AG09309 (cell line): ENCODE measurements around the gene RAB34.

Experiments used
- DNase-seq: peaks from one replicate; pipeline ENCODE4 v3.0.0-alpha.2; 2010; ENCODE audit warnings: low read depth
- H3K4me3 ChIP-seq: 2 replicates; pipeline ENCODE4 v1.5.1; 2011; ENCODE audit warnings: mild to moderate bottlenecking, low read depth, low read length, moderate library complexity; ENCODE audit not compliant: control insufficient read depth
- TF ChIP-seq, protein P1 (sequence below): IDR thresholded peaks from 2 replicates; pipeline ENCODE4 v1.5.1; 2011; ENCODE audit warnings: mild to moderate bottlenecking, low read depth, low read length, inconsistent platforms; ENCODE audit not compliant: insufficient read depth, control insufficient read depth; ENCODE audit errors: missing control alignments

RAB34 gene

DNA sequence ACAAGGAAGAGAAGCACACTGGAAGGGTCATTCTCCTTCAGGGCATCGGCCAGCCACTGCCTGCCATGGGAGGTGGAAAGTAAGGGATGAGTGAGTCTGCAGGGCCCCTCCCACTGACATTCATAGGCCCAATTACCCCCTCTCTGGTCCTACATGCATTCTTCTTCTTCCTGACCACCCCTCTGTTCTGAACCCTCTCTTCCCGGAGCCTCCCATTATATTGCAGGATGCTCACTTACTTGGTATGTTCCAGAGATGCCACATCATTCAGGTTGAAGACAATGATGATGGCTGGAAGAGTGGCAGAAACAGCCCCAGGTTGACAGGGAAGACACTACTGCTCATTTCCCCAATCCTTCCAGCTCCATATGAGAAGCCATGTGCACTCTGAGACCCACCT is 2.5 kb downstream of the RAB34 start:
- DNase-seq = no peak
- TF ChIP-seq, protein P1, sequence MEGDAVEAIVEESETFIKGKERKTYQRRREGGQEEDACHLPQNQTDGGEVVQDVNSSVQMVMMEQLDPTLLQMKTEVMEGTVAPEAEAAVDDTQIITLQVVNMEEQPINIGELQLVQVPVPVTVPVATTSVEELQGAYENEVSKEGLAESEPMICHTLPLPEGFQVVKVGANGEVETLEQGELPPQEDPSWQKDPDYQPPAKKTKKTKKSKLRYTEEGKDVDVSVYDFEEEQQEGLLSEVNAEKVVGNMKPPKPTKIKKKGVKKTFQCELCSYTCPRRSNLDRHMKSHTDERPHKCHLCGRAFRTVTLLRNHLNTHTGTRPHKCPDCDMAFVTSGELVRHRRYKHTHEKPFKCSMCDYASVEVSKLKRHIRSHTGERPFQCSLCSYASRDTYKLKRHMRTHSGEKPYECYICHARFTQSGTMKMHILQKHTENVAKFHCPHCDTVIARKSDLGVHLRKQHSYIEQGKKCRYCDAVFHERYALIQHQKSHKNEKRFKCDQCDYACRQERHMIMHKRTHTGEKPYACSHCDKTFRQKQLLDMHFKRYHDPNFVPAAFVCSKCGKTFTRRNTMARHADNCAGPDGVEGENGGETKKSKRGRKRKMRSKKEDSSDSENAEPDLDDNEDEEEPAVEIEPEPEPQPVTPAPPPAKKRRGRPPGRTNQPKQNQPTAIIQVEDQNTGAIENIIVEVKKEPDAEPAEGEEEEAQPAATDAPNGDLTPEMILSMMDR = no peak
- H3K4me3 ChIP-seq = no peak overlapping the region

DNA sequence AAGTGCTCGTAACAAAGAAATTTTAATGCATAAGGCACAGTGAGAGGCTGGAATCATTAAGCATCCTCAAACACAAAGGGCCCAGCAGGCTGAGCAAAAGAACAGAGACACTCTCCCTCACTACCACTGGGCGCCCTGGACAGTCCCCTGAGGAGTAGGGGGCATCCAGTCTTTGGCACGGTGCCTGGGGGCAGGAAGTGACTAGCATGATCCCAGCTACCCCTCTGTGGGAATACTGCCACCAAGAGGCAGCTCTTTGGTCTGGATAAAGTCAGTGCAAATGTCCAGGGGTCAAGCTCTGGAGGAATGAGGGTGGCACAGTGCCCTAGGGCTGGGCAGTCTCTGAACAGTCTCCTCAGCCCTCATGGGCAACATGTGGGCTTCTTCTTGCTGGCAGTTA is 3.4 kb downstream of the RAB34 start:
- H3K4me3 ChIP-seq = no peak overlapping the region
- TF ChIP-seq, protein P1 = no peak
- DNase-seq = no peak

GRCh38 chr17:28712705-28713415 is 4.8 kb downstream of the RAB34 start:
- no peak for DNase-seq
- H3K4me3 ChIP-seq = no peak overlapping the region

DNA sequence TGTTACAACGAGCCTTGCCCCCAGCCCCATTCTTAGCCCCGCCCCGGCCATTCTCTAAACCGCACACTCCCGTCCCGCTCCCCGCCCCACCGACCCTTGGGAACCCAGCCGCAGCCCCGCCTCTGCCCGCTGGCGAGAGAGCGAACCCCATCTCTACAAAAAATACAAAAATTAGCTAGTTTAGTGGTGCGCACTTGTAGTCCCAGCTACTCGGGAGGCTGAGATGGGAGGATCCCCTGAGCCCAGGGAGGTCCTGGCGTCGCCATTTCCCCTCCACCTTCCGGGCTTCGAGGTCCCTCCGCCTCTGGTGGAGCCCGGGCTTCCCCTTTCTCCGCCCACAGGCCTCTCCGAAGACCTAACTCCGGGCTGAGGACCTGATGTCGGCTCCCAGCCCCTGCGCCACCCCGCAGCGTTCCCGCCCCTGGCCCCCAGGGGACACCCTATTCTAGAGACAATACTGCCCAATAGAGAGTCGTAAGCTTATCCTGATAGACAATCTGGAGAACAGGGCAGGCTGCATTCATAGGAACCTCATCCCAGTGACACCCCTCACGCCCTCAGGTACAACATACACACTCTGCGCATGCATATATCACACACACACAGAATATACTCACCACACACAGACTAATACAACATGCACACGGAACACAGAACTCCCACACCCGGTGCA is 5.5 kb downstream of the RAB34 start:
- DNase-seq = no peak
- TF ChIP-seq, protein P1 = no peak
- peak overlapping the region; percentile 25; the same call in 1 of the 2 replicates for H3K4me3 ChIP-seq

More at GRCh38 chr17:28712705-28713415, 4.8 kb downstream of the RAB34 start:
- TF ChIP-seq, protein P1 = no peak

GRCh38 chr17:28711723-28712031 is 6.0 kb downstream of the RAB34 start, which contains the start of gene PROCA1:
Gene PROCA1 (minus strand): TSS chr17:28711888. CDS start chr17:28711660, 228 bp downstream.
- DNase-seq = no peak
- peak within 1 kb of the TSS; percentile 50 for H3K4me3 ChIP-seq
- TF ChIP-seq, protein P1 = no peak

DNA sequence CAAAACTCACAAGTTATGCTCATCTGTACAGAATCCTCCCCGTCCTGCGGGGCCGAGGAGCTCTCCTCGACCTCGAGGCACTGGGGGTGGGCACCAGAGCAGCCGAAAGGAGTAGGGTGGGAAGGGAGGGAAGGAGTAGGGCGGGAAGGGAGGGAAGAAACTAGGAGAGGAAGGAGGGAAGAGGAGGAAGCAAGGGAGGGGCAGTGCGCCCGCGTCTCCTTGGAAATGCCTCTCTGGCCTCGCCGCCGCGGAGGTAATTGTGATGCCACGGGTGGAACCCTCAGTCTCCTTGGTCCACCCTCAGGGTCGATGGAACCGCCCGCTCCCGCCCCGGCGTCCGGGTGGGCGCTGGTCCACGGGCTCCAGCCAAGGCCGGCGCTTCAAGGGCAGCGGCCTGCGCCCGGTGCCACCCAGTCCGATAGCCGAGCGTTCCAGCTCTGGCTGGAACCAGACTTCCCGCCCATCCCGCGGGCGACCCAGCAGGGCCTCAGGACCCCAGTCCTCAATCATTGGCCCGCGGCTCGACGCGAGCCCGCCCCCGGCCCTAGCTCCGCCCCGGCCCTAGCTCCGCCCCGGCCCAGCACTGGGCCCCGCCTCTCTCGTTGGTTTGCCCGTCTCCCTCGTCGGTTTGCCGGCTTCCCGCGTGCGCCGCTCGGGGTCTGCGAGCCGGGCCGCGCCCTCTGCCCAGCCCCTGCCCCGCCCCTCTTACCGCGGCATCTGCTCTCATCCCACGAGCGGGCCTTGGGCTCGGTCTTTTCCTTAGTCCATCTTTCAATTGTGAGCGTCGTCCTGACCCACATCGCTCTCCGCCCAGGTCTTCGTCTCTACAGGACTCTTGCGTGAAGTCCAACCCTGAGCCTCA is 6.6 kb downstream of the RAB34 start:
- TF ChIP-seq, protein P1 = no peak
- peak overlapping the region; percentile 50 for H3K4me3 ChIP-seq
- DNase-seq = peak; percentile 55
